HG02973 (cell line): ENCODE data around the gene CD93.

Experiments used
- ATAC-seq: cut with Tn5 transposase; IDR thresholded peaks from one replicate; pipeline ENCODE4 v1.9.1; 2021; ENCODE audit warnings: moderate library complexity; ENCODE audit not compliant: unreplicated experiment

The CD93 gene

GRCh38 chr20:23100720-23101107 lies 14.6 kb upstream of the CD93 start:
- ATAC-seq = no peak

GRCh38 chr20:23099791-23100719 lies 13.9 kb upstream of the CD93 start:
- no peak for ATAC-seq

- ATAC-seq = no peak
These were observed 11.8 kb upstream of the CD93 start for GRCh38 chr20:23097636-23098580.

- ATAC-seq = no peak
These were observed 10.9 kb upstream of the CD93 start for GRCh38 chr20:23096986-23097520.

GRCh38 chr20:23096097-23096496 lies 10.0 kb upstream of the CD93 start:
- no peak for ATAC-seq

- no peak for ATAC-seq
These were observed 9.4 kb upstream of the CD93 start for GRCh38 chr20:23095499-23095898.

GRCh38 chr20:23094927-23095326 lies 8.8 kb upstream of the CD93 start:
- ATAC-seq = no peak

- no peak for ATAC-seq
These were observed 8.2 kb upstream of the CD93 start for GRCh38 chr20:23094213-23094896.

GRCh38 chr20:23093613-23094012 lies 7.5 kb upstream of the CD93 start:
- no peak for ATAC-seq

- ATAC-seq = no peak
These were observed 6.9 kb upstream of the CD93 start for GRCh38 chr20:23092861-23093495.

GRCh38 chr20:23092384-23092756 lies 6.2 kb upstream of the CD93 start:
- no peak for ATAC-seq

- ATAC-seq = no peak
These were observed 5.7 kb upstream of the CD93 start for GRCh38 chr20:23091721-23092383.

GRCh38 chr20:23090878-23091277 lies 4.8 kb upstream of the CD93 start:
- no peak for ATAC-seq

- ATAC-seq = no peak
These were observed 4.0 kb upstream of the CD93 start for GRCh38 chr20:23090147-23090546.

- no peak for ATAC-seq
These were observed 2.7 kb upstream of the CD93 start for GRCh38 chr20:23088866-23089265.

- ATAC-seq = no peak
These were observed 1.6 kb upstream of the CD93 start for GRCh38 chr20:23087587-23088251.

GRCh38 chr20:23086931-23087411 lies 847 bp upstream of the CD93 start:
- ATAC-seq = no peak

GRCh38 chr20:23085436-23086055 lies 578 bp downstream of the CD93 start:
- ATAC-seq = no peak

- no peak for ATAC-seq
These were observed 1.2 kb downstream of the CD93 start for GRCh38 chr20:23084845-23085365.
